Left lung (tissue), 10 donors: ENCODE data around the gene IGFALS. TPM values are rescaled to one million over a fixed set of nuclear protein-coding genes. Genes with fewer than 3 reads are reported as not detected.
A peak's percentile ranks its signal among the peaks of the same experiment; 100 is the strongest.

Experiments
- ATAC-seq: fragments of 200-7000 bp; cut with Tn5 transposase; one replicate; pipeline ENCODE4 v1.9.1; 2020; ENCODE audit warnings: moderate library complexity
- DNase-seq, 4 donors: peaks; one replicate each; pipeline ENCODE4 v3.0.0-alpha.2; 2013 to 2020
- H3K27ac ChIP-seq, 2 donors: fragments of 200-600 bp; sonication (generic) in 1 of 2; one replicate each; pipeline versions ENCODE4 v1.5.0 to v1.8.0; 2020 to 2021
- H3K27me3 ChIP-seq, 2 donors: fragments of 200-600 bp; sonication (generic) in 1 of 2; one replicate each; pipeline versions ENCODE4 v1.5.0 to v1.8.0; 2020 to 2021
- H3K36me3 ChIP-seq, 2 donors: fragments of 200-600 bp; sonication (generic) in 1 of 2; one replicate each; pipeline versions ENCODE4 v1.5.0 to v1.8.0; 2020 to 2021
- H3K4me1 ChIP-seq, 2 donors: fragments of 200-600 bp; one replicate each; pipeline ENCODE4 v1.8.0; 2021
- H3K4me3 ChIP-seq, 2 donors: fragments of 200-600 bp; sonication (generic) in 1 of 2; one replicate each; pipeline versions ENCODE4 v1.5.0 to v1.8.0; 2020 to 2021; ENCODE audit warnings: mild to moderate bottlenecking in 1 of 2
- H3K9me3 ChIP-seq, 2 donors: fragments of 200-600 bp; sonication (generic) in 1 of 2; one replicate each; pipeline versions ENCODE4 v1.5.0 to v1.8.0; 2020 to 2021
- intact Hi-C, 2 donors: fragments of 100-400 bp; cut with DNase I; formaldehyde crosslinking; loops; one replicate each; pipeline versions ENCODE4 v1.11.2 to v1.14.2; 2022
- polyA plus RNA-seq, 6 donors: library from polyadenylated mRNA; unstranded; fragments of 120-200 nt; gene quantifications; one replicate each; pipeline ENCODE4 v1.2.1, GENCODE V29; 2013; ENCODE audit not compliant: insufficient read length in 6 of 6
- total RNA-seq, 2 donors: library from RNA; stranded (reverse); fragmentation: NEBNext Ultra II Directional; extraction: Animal tissue kit (Norgen Biotek cat#: 25700); gene quantifications; one replicate each; pipeline ENCODE4 v1.2.1, GENCODE V29; 2021
- TF ChIP-seq, protein P1 (sequence below), 2 donors: fragments of 200-600 bp; sonication (generic) in 1 of 2; IDR thresholded peaks; one replicate each; pipeline versions ENCODE4 v1.5.0 to v1.8.0; 2021; ENCODE audit warnings: antibody characterized with exemption in 2 of 2
- donor health status: DM: no; HTN: yes; CAD: no.
- donor health status: DM: no; HTN: no; CAD: no.

Gene IGFALS
- total and polyA plus RNA-seq, 8 donors: 0.37 to 3.3 (median 2.4) TPM

DNA sequence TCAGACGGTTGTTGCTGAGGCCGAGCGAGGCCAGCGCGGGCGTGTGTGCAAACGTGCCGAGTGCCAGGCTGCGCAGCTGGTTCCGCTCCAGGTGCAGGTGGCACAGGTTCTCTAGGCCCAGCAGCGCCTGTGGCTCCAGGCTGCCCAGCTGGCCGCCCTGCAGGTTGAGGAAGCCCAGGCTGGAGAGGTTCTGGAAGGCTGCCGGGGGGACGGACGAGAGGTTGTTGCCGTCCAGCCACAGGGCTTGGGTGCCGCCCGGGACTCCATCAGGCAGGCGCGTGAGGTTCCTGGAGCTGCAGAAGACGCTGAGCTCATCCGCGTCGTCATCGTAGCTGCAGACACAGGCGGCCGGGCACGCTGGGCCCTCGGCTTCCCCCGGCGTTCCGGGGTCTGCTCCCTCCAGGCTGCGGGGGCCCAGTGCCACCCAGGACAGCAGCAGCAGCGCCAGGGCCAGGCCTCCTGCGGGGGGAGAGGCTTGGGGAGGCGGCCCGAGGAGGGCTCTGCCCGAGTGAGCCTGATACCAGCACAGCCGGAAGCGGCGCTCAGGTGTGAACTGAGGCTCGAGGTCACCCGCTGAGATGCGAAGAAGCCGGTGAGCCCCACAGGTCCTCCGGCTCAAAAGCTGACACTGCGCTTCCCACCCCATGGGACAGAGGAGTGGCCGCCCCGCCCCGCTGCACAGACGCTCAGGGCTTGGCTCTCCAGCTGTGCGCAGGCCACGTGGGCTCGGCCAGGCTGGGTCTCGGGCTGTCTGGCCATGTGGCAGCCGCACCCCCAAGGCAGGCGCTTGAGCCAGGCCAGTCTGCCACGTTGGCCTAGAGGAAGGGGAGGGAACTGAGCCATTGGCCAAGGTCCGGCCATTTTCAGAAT lies 1.3 kb downstream of the IGFALS start:
- H3K9me3 ChIP-seq: no peaks in the 10 kb centered on the region
- H3K4me3 ChIP-seq: no peak overlapping the region
- DNase-seq (peak in 2 of 4 donors; percentile 25 to 76), ATAC-seq (no peak)
- H3K27me3 ChIP-seq: no peaks in the 10 kb centered on the region
- H3K36me3 ChIP-seq: peaks cover 0 to 53% of the 10 kb centered on the region in 2 donors
- TF ChIP-seq, protein P1, sequence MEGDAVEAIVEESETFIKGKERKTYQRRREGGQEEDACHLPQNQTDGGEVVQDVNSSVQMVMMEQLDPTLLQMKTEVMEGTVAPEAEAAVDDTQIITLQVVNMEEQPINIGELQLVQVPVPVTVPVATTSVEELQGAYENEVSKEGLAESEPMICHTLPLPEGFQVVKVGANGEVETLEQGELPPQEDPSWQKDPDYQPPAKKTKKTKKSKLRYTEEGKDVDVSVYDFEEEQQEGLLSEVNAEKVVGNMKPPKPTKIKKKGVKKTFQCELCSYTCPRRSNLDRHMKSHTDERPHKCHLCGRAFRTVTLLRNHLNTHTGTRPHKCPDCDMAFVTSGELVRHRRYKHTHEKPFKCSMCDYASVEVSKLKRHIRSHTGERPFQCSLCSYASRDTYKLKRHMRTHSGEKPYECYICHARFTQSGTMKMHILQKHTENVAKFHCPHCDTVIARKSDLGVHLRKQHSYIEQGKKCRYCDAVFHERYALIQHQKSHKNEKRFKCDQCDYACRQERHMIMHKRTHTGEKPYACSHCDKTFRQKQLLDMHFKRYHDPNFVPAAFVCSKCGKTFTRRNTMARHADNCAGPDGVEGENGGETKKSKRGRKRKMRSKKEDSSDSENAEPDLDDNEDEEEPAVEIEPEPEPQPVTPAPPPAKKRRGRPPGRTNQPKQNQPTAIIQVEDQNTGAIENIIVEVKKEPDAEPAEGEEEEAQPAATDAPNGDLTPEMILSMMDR (IDR thresholded peaks at IDR 0.05): no peak
- H3K27ac ChIP-seq: no peak overlapping the region
- H3K4me1 ChIP-seq: no peaks in the 10 kb centered on the region
- intact Hi-C loops: no loop called here

DNA sequence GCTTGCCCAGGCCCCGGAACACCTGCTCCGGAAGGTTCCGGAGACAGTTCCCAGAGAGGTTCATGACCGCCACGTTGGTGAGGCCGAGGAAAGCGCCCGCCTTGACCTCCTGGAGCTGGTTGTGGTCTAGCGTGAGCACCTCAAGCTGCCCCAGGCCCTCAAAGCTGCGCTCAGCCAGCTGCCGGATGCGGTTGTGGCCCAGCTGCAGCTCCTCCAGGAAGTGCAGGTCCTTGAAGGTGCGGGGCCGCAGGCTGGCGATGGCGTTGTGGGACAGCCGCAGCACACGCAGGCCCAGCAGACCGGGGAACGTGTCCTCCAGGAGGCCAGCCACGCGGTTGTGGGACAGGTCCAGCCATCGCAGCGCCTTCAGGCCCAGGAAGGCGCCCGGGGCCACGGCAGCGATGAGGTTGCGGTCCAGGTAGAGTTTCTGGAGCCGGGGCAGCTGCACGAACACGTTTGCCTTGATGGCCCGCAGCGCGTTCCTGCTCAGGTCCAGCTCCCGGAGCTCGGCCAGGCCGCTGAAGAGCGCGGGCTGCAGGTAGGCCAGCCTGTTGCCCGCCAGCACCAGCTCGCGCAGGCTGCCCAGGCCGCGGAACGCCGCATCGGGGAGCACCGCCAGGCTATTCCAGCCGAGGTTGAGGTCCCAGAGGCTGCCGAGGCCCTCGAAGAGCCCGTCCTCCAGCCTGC lies 2.1 kb downstream of the IGFALS start:
- intact Hi-C loops: no loop called here
- no peak for ATAC-seq

DNA sequence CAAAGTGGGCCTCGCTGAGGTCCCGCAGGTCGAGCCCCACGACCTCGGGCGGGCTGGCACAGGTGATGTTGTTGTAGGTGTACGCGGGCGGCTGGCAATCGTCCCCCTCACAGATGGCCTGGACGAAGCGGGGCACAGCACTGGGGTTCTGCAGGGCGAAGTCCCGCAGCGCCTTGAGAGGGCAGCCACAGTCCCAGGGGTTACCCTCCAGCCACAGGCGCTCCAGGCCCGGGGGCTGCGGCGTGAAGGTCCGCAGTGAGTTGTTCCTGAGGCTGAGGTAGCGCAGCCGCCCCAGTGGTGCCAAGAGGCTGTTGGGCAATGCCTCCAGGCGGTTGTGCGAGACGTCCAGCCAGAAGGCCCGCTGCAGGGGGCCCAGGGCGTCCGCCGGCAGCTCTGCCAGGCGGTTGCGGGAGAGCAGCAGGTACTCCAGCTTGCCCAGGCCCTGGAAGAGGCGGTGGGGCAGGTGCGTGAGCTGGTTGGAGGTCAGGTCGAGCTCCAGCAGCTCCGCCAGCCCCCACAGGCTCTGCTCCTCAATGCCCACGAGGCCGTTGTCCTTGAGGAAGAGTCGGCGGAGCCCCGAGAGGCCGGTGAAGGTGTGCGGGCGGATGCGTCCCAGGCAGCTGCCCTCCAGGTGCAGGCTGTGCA lies 2.8 kb downstream of the IGFALS start:
- H3K27me3 ChIP-seq: no peaks in the 10 kb centered on the region
- H3K9me3 ChIP-seq: no peaks in the 10 kb centered on the region
- no peak for ATAC-seq
- TF ChIP-seq, protein P1 (IDR thresholded peaks at IDR 0.05): no peak
- H3K36me3 ChIP-seq: peaks cover 0 to 68% of the 10 kb centered on the region in 2 donors
- no peak overlapping the region for H3K27ac ChIP-seq
- peaks cover 0 to 4% of the 10 kb centered on the region in 2 donors for H3K4me1 ChIP-seq
- H3K4me3 ChIP-seq: no peak overlapping the region
- intact Hi-C loops: no loop called here
- peak in 1 of 4 donors; percentile 72 for DNase-seq

More for the DNA sequence above, 2.1 kb downstream of the IGFALS start:
- no peaks in the 10 kb centered on the region for H3K9me3 ChIP-seq
- TF ChIP-seq, protein P1 (IDR thresholded peaks at IDR 0.05): no peak
- no peak overlapping the region for H3K27ac ChIP-seq
- no peak overlapping the region for H3K4me3 ChIP-seq
- peaks cover 0 to 61% of the 10 kb centered on the region in 2 donors for H3K36me3 ChIP-seq
- H3K4me1 ChIP-seq: no peaks in the 10 kb centered on the region
- peak in 1 of 4 donors; percentile 80 for DNase-seq
- H3K27me3 ChIP-seq: no peaks in the 10 kb centered on the region

DNA sequence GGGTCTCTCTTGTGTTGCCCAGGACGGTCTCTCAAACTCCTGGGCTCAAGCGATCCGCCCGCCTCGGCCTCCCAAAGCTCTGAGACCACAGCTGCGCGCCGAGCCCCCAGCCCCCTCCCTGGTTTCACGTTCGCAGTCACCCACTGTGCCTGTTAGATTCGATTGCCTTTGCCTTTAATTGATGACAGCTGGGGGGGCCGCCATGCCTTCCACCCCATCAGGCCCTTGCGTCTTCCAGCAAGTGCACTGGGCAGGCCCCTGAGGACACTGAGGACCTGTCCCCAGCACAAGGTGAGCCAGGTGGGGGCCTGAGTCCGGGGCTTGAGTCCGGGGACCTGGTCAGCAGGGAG lies 3.3 kb downstream of the IGFALS start:
- peaks cover 0 to 8% of the 10 kb centered on the region in 2 donors for H3K4me1 ChIP-seq
- intact Hi-C loops: no loop called here
- H3K27me3 ChIP-seq: no peaks in the 10 kb centered on the region
- H3K9me3 ChIP-seq: no peaks in the 10 kb centered on the region
- TF ChIP-seq, protein P1 (IDR thresholded peaks at IDR 0.05): no peak
- no peak overlapping the region for H3K4me3 ChIP-seq
- DNase-seq (no peak), ATAC-seq (no peak)
- H3K27ac ChIP-seq: no peak overlapping the region
- peaks cover 0 to 70% of the 10 kb centered on the region in 2 donors for H3K36me3 ChIP-seq

DNA sequence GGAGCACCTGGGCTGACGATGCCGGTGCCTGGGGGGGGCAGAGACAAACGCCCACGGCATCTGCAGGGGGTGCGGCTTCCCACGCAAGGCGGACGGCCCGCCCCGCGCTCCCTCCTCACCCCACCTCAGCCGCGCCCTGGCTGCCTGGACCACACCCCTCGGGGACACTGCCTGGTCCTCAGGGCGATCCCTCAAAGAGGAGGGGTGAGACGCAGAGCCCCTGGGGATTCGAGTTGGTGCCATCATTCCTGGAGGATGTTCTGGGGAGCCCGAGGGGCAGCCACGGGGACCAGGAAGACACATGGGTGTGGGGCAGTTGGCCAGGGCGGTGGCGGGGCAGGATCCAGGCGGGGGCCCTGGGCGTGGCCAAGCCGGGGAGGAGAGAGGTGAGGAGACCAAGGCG lies 3.9 kb downstream of the IGFALS start:
- Histone ChIP-seq H3K4me3 (no peak overlapping the region), H3K9me3 (no peaks in the 10 kb centered on the region), H3K4me1 (peaks cover 0 to 12% of the 10 kb centered on the region in 2 donors), H3K27me3 (no peaks in the 10 kb centered on the region), H3K36me3 (peaks cover 0 to 70% of the 10 kb centered on the region in 2 donors), H3K27ac (no peak overlapping the region)
- TF ChIP-seq, protein P1 (IDR thresholded peaks at IDR 0.05): no peak
- intact Hi-C loops: no loop called here
- DNase-seq (peak in 1 of 4 donors; percentile 24), ATAC-seq (no peak)
